HG03097 (cell line): ENCODE results near the gene LHFPL2.
"Not testable (repeated sequence)": the region's sequence is repeated elsewhere in the genome, so short reads cannot be mapped to it uniquely, and the experiment has no call there.

Experiments used
- ATAC-seq: cut with Tn5 transposase; IDR thresholded peaks from one replicate; pipeline ENCODE4 v1.9.1; 2021; ENCODE audit not compliant: unreplicated experiment, low FRiP score

The LHFPL2 gene

GRCh38 chr5:78490709-78491485 lies 157.7 kb downstream of the LHFPL2 start:
- no peak for ATAC-seq

DNA sequence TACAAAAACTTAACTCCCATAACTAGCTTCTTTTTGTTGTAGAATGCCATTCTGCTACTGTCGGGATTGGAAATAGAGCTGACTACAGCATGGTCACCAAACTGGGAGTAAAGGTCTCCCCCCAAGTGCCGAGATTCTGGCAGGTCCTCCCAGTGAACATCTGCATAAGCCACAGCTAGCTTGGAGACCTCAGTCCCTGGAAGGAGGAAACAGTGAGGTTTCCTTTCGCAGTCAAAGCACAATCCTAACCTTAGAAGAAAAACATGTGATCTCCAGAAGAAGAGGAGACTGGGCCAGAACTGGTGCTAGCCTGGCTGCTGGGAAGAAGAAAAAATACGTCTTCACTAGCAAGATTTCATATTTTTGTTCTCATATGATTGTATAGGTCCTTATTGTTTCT lies 160.7 kb downstream of the LHFPL2 start:
- ATAC-seq, result no peak

DNA sequence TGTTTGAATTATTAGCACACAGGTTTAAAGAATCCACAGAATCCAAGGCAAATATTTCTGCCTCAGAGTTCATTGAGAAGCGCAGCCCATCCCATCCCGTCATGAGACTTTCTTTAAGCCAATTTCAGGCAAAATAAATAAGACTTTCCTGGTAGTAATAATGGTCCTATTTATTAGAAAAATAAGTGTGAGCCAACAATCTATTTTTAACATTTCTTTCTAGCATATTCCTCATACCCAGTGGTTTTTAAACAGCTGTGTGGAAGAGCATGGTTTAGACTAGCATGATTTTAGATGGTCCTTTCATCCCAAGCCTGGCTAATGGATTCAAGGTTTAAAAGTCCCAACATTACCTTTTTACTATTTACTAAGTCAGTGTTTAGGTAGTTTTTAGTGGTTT lies 162.4 kb downstream of the LHFPL2 start:
- ATAC-seq, result no peak

DNA sequence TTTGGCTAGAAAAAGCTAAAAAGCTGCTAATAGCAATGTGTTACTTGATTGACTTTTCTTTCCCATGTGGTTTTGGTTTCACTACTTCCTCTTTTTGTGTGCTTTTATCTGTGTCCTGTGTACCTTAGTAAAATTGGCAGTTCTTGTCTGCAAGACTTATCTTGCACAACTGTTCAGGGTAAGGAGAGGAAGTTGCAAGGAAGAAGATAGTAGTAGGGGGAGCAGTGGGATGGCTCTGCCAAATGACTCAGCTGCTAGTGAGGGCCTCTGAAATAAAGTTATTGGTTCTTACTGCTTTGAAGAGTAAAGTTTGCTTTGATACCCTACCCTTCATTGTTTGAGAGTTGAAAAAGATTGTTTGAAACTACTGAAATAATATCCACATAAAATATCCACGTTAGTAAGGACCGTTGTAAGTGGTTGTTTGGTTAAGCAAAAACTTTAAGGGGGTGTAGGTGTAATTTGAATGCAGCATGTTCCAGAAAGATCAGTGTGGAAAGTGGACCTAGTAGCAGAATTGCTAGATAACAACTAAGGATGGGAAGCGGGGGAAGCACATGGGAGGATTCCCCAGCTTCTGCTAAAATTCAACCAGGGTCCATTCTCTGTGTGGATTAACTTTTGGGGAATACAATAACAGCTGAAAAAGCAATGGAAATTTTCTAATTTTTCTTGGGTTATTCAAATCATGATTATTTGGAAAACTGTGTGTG lies 164.6 kb downstream of the LHFPL2 start:
- peak; percentile 87 for ATAC-seq

DNA sequence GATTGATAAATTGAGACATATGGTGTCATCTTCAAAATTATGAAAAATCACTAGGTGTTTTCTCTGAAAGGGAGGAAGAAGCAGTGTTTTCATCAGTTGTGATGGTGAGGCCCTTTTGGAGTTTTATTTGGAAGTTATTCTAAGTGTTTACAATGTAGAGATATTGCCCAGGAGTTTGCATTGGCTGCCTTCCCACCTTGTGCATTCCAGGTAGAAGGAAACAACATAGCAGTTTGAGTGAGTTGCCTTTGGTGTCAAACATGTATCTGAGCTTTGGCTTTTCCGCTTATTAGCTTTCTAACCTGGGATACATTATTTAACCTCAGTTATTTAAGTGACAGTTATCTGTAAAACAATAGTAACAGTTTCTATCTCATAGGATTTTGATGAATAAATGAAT lies 165.6 kb downstream of the LHFPL2 start:
- ATAC-seq, result no peak

DNA sequence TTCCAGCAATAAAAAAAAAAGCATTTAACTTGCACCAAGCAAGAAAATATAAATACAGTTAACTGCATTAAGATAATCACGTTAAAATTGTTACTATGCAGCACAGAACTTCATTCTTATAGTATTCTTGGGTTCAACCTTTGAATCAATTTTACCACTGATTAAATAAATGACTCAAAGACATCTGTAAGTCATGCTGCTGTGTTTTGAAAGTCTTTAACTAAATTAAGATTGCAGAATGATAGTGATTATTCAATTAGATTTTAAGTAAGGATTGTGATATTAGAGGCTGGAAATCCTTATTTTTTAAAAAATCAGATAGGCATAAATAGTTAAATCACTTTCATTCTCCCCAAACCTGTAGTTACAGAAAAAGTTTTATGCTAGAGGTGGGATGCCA lies 171.8 kb downstream of the LHFPL2 start:
- no peak for ATAC-seq

DNA sequence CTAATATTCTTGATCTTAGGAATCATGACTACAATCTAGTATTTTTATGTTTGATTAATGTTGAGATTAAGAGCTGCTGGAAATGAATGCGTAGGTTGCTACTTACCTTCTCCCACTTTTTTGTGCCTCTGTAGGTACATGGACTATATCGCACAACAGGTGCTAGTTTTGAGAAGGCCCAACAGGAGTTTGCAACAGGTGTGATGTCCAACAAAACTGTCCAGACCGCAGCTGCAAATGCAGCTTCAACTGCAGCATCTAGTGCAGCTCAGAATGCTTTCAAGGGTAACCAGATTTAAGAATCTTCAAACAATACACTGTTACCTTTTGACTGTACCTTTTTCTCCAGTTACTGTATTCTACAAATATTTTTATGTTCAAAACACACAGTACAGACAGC lies 173.2 kb downstream of the LHFPL2 start:
- ATAC-seq, result no peak

- ATAC-seq, result no peak
Observed at GRCh38 chr5:78473751-78474150, 174.8 kb downstream of the LHFPL2 start.

DNA sequence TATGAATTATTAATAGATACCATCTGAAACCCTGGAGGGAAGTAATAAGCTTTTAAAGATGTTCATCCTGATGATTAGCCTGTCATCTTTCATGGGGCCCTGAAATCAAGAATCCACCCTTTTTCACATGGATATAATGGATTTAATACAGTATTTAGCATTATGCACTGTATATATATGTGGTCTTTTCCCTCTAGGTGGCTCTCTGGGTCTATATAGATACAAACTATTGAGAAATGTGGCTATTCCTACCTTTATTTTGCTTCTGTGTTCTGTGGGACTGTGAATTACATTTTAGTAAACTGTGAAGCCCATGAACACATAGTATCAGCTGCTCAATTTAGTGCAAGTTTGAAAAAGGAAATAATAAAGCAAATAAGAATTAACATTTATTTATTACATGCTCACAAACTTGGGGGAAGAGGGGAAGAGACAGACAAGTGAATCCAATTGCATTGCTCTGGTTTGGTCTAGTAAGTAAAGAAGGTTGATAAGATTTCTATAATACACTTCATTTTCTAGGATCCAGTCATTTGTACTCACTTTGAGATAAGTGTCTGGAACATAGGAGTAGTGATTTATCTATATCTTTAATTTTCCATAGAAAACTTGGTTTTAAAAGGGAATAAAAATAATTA lies 176.0 kb downstream of the LHFPL2 start:
- ATAC-seq, result no peak

GRCh38 chr5:78471896-78472295 lies 176.7 kb downstream of the LHFPL2 start:
- no peak for ATAC-seq

- no peak for ATAC-seq
Observed at GRCh38 chr5:78467752-78468357, 180.7 kb downstream of the LHFPL2 start.

GRCh38 chr5:78467140-78467539 lies 181.4 kb downstream of the LHFPL2 start:
- ATAC-seq, result no peak

GRCh38 chr5:78458843-78459242 lies 189.7 kb downstream of the LHFPL2 start:
- no peak for ATAC-seq

- ATAC-seq, result not testable (repeated sequence)
Observed at GRCh38 chr5:78457507-78457906, 191.1 kb downstream of the LHFPL2 start.

- ATAC-seq, result no peak
Observed at GRCh38 chr5:78449103-78449502, 199.5 kb downstream of the LHFPL2 start.

DNA sequence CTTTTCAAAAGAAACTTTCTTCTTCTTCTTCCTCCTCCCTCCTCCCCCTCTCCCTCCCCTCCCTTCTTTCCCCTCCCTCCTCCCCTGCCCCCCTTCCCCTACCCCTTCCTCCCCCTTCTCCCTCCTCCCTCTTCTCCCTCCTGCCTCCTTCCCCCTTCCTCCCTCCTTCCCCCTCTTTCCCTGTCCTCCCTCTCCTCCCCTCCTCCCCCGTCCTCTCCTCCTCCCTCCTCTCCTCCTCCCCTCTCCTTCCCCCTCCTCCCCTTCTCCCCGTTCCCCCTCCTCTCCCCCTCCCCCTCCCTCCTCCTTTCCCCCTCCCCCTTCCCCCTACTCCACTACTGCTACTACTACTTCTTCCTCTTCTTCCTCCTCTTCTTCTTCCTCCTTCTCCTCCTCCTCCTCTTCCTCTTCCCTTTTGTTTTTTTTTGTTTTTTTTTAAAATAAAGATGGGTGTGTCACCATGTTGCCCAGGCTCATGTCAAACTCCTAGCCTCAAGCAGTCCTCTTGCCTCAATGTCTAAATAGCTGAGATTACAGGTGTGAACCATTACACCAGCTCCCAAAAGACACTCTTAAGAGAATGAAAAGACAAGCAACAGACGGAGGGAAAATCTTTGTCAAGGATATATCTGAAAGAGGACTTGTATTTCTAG lies 200.7 kb downstream of the LHFPL2 start:
- no peak for ATAC-seq
